HG02588 (cell line): ENCODE measurements around the gene ATP2B1.

Experiments
- ATAC-seq: cut with Tn5 transposase; IDR thresholded peaks from one replicate; pipeline ENCODE4 v1.9.1; 2021; ENCODE audit warnings: mild to moderate bottlenecking, moderate library complexity; ENCODE audit not compliant: unreplicated experiment

ATP2B1 gene

DNA sequence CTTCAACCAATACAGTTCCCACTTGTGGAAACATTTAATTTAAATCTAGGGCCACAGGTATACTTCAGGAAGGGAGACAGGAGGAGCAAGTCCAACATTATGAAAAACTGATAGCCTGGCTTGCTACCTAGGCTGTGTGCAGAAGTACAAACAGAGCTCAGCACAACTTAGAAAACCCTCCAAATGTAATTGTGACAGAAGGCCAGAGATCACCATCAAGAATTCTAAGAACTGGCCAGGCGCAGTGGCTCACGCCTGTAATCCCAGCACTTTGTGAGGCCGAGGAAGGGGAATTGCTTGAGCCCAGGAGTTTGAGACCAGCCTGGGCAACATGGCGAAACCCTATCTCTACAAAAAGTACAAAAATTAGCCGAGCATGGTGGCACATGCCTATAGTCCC lies 14.1 kb downstream of the ATP2B1 start:
- no peak for ATAC-seq

DNA sequence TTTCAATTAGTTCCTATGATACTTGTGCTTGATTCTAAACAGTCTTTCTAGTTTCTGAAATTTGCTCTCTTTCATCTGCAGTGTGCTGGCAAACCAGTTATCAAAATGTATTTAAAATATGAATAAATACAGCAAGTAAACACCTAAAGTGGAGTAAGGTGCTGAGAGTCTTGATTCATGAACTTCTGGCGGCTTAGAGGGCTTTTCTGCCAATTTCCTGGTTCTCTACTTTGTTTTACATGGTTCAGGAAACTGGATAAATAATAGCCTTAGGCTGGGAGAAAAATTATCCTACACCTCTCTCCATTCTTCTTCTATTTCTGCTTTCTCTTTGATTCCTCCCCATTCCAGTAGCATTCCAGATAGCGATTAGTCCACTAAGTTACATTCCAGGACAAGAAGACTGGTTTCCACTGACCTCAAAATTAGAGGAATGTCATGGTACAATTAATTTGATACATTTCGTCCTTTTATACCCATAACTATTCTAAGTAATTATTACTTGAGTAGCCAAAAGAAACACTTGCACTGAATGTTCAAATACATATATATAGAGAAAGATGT lies 14.9 kb downstream of the ATP2B1 start:
- ATAC-seq, result no peak

DNA sequence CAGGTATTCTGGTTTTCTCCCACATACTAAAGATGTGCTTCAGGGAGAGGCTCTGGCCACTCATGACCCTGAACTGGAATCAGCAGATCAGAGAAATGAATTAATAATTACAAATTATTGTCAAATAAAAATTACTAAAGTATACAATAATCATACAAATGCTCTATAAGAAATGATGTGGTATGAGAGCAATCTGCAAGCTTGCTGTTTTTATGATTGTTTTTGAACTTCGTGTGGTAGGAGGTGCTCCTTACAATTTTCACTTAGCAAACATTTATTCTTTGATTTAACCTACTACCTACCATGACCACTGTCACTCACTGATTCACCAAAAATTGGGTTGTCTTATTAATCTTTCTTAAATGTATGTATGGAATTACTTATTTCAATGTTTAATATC lies 16.2 kb downstream of the ATP2B1 start:
- no peak for ATAC-seq

DNA sequence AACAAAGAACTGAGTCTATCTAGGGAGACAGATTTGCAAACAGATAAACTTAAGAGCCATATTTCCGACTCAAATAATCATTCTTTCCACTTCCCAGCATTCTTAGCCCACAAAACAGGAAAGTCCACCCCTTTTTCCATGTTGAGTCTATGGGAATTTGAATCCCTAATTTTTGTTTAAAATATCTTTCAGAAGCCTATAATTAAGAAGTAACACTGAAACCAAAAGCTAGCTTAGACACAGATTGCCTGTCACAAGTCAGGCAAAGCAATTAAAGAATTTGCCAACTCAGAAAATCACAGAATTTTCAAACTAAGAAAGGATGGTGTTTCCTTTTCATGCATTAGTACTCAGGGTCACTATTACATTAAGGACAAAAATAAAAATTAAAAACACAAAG lies 17.0 kb downstream of the ATP2B1 start:
- ATAC-seq, result no peak

DNA sequence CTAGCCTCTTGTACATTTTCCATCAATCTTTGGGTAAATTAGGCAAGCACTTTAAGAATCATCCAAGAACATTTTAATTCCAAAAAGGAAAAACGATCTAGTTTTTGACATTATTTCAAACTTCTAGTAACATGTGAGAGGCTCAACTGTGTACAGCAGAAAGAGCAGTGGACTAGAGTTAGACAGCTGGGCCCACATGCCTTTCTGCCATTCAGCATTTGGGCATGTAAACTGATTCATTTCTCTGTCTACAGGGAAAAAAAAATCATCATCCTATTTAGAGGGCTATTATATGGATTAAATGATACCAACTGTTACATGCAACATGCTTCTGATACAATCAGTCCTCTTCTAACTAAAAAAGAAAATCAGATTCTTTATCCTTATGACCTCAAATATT lies 17.7 kb downstream of the ATP2B1 start:
- ATAC-seq, result no peak

DNA sequence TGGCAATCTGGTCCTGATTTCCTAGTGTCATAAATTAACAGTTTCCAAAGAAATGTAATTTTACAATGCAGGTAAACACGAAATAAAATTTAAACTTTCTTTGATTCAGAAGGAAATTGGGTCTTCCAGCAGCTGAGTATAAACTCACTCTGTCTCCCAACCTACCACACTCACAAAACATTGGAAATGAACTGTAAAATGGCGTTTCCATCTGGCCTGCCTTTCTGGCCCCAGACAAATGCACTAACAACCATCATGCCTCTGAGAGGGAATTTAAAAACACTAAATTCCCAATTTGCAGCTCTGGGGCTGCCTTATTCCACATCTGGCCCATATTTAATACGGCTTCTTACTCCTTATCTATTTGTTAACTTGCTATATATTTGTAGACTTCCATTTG lies 19.3 kb downstream of the ATP2B1 start:
- ATAC-seq, result no peak

DNA sequence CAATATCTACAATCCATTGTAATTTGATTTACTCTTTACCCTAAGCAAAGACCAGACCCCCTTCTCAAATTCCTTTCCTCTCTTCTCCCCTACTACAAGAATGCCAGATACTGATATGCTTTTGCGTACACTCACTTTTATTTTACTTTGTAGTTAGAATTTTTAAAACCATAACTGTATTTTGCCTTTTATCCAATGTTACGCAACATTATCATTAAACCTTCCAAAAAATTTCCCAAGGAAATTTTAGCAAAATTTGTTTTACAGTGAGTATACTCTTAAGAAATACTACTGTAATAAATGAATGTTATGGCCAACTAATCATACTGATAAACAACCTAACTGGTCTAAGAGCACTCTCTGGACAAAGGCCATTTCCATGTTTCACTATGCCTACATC lies 22.3 kb downstream of the ATP2B1 start:
- no peak for ATAC-seq

DNA sequence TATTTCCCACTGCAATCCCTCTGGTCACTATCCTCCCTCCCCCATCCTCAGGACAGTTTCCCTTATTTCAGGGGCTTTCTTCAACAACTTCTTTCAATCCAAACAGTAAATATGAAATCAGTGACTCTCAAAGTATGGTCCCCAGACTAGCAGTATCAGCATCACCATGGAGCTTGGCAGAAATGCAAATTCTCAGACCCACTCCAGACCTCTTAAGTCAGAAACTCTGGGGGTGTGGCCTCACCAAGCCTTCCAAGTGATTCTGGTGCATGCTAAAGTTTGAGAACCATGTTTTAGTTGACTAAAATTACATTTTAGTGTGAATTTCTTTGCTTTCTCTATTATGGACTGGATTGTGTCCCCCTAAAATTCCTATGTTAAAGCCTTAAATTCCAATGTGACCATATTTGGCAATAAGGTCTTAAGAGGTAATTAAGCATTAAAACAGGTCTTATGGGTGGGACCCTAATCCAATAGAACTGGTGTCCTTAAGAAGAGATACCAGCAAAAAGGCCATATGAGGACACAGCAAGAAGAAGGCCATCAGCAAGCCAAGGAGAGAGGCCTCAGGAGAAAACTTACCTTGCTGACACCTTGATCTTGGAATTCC lies 23.2 kb downstream of the ATP2B1 start:
- ATAC-seq, result no peak

DNA sequence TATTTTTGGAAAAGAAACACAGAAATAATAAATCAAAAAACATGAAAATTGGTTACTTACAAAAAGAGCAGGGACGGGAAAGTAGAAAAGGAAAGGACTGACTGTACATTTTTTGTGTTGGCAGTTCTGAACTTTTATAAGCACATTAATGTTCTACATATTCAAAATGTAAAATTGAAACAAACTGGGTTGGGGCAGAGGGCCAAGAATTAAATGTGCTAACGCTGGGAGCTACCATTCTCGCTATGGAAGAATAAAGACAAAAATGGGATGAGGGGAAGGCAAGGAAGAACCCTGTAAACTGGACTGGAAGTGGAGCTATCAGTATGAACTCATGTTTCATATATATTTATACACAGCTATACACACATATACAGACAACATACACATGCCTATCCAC lies 24.5 kb downstream of the ATP2B1 start:
- no peak for ATAC-seq

DNA sequence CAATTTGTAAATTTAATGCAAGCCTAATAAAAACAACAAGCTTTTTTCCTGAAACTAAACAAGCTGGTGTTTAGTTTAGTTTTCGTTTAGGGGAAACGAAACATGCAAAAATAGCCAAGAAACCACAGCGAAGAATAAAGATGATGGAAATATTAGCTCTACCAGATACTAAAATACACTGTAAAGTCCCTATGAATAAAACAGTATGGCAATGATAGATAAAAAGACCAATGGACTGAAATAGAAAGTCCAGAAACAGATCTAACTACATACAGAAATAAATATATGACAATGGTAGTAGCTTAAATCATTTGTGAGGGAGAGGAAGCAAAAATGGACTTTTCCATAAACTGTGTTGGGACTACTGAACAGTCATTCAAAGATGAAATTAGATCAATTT lies 26.4 kb downstream of the ATP2B1 start:
- no peak for ATAC-seq

DNA sequence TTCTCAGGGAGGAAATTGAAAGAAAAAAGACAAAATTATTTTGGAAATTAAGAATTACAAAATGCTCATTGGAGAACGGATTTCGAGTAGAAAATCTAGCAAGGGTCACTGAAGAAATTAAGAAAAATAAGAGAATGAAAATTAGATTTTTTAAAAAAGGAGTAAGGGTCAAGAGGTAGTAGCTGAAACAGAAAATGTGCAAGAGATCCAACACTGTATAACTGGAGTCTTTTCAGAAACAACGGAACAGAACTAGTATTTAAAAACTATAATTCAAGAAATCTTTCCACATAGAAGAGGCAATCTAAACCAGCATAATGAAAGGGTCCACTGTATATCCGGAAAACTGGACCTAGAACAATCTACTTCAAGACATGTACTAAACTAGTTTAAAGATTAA lies 28.2 kb downstream of the ATP2B1 start:
- no peak for ATAC-seq

DNA sequence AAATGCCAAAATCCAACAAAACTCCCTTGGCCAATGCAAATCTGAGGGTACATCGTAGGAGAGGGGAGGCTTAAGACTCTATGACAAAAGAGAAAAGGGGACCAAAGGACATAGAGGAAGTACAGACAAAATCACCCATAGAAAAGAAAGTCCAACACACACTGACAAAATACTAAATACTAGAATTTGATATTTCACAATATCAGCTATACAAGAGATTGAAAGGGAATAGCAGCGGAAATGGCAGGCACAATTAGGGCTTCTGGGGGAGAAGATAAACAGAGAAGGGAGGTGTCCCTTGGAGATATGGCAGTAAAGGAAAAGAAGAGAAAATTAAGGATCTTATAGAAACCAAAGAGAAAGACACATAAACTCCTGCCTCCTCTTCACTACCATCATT lies 29.0 kb downstream of the ATP2B1 start:
- ATAC-seq, result no peak

DNA sequence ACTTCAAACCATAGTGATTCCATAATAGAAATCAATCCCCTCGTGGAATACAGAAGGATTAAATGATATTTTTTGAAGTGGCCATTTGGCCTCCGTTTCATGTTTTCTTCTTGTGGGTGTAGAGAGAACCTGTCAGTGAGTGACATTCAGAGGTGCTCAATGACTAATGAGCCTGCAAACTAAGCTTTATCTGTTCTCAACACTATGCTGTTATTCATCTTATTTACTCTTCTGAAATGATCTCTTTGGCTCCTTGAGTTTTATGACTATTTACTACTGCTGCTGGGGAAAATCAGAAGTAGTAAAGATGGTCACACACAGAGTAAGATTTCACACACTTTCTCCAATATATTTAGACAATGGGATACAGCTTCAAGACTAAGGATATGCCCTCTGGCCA lies 30.4 kb downstream of the ATP2B1 start:
- ATAC-seq, result no peak

DNA sequence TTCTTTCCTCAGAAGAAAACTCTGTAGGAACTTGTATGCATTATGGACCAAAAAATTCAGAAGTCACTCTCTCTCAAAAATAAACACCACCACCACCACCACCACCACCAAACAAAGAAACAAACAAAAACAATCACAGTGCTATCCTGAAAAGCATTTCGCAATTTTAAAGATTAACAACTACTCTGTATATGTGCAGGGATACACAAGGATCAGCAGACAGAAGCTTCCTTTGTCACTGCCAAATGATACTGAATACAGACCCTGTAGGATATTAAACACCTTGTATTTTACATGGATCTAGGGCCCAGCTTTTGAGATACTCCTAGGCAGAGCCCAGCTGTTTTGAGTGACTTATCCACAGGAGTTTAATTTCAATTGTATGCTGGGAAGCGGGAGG lies 31.7 kb downstream of the ATP2B1 start:
- ATAC-seq, result no peak

DNA sequence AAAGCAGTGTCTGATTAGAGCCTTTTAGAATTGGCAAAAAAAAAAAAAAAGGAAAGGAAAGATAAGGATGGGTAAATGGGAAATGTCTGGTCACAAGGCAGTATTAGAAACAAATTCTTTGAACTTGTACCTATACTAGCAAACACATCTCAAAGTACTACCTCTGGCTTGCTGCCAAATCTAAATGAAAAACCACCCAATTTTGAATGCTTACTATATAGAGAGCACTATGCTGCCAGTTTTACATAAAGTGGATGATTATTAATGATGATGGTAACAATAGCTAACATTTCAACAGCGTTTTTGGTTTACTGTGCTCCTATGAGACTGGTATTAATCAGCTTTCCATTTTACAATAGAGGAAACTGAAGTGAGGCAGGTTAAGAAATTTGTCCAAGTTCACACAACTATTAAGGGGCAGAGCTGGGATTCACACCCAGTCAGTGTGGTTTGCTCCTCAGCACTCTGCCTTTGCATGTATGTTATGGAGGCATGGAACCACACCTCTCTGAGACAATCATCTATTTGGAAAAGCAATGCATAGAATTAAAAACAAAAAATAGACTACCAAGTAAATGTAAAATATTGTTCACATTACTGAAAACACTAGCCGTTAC lies 34.2 kb downstream of the ATP2B1 start:
- no peak for ATAC-seq

DNA sequence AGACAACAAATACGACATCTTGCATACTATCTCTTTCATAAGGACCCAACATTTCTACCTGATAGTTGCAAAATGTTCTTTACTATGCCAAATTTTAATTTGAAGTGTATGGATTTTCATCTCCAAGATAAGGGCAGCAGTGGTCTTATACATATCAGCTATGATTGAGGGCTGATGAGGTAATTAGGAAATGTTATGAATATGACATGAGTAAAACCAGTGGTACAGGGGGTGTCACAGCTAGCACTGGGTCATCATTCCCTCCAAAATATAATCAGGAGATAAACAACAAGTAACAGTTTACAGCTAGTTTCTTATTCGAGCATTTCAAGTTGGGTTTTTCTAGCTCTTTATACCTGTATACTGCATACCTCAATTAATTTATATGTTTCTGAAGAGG lies 35.0 kb downstream of the ATP2B1 start:
- ATAC-seq, result no peak

DNA sequence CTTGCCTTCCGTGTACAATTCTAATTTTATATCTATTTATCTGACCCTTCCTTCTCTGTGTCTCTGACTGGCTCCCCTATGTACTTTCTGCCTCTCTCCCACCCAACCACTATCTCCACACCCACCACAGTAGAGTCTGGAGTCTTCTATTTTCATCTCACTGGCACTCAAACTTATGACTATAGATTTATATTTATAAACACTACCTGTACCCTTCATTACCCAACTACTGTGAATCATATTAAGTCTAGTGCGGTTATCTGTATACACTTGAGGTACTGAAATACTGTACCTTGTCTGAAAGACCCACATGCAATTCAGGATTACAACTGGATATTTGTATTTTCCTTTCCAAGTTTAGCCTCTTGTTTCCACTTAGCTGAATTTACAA lies 36.1 kb downstream of the ATP2B1 start:
- no peak for ATAC-seq

DNA sequence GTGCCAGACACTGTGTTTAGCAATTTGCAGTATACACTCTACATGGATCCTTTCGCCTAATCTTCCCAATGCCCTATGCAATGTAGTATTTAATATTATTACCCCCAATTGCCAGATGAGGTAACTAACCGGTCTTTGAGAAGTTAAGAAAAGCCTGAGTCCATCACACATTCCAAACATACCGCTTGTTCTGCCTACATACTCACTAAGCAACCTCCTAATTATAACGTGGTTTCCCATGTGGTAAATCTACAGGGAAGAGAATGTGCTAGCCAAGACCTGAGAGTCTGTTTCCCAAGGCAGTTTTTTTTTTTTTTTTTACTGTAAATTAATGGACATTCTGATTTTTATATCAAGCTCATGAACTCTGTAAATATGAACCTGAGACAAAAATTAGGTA lies 37.2 kb downstream of the ATP2B1 start:
- ATAC-seq, result no peak

DNA sequence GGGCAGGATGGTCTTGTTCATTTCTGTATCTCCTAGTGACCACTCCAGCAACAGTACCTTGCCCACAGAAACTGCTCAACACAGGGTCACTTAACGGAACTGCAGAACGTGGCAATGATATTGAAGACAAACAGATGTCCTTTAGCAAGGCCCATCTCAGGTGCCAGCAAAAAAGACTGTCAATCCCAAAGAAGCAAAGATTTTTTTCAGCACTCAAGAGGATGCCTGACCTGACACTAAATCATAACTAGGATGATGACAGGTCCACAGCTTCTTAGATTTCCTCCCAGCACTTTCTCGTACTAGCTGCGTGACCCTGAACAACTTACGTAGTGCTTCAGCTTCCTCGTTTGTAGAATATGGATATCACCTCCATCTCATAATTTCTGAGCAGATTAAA lies 39.4 kb downstream of the ATP2B1 start:
- ATAC-seq, result no peak

DNA sequence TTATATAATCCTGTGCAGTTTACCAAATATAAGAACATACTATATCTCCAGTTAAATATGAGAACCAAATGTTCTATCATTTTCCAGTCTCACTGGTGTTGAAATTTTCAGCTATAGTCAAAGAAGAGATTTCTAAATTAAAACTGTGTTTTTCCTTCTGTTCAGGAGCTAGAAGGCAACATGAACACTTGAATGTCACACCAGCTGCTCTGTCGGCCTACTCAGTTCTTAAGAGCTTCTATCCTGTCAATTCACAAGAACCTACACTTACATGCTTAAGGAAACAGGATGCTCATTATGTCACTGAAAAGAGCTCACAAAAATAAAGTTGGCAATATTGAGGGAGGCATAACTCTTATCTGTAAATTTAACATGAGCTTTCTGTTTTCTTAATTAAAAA lies 43.1 kb downstream of the ATP2B1 start:
- ATAC-seq, result no peak

DNA sequence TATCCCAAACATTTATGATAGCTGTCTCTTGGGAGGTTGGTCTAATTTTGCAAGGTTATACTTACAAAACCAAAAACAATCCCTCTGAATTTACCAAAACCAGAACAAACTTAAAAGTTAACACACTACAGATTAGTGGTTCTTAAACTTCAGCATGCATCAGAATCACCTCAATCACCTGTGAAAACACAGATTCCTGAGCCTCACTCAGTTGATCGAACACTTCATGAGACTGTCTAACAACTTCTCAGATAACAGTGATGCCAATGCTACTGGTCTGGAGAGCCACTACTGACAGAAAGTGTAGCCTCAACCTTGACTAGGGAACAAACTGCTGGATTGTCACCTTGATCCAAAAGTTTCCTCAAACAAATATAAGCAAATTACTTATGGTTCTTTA lies 44.2 kb downstream of the ATP2B1 start:
- ATAC-seq, result no peak

DNA sequence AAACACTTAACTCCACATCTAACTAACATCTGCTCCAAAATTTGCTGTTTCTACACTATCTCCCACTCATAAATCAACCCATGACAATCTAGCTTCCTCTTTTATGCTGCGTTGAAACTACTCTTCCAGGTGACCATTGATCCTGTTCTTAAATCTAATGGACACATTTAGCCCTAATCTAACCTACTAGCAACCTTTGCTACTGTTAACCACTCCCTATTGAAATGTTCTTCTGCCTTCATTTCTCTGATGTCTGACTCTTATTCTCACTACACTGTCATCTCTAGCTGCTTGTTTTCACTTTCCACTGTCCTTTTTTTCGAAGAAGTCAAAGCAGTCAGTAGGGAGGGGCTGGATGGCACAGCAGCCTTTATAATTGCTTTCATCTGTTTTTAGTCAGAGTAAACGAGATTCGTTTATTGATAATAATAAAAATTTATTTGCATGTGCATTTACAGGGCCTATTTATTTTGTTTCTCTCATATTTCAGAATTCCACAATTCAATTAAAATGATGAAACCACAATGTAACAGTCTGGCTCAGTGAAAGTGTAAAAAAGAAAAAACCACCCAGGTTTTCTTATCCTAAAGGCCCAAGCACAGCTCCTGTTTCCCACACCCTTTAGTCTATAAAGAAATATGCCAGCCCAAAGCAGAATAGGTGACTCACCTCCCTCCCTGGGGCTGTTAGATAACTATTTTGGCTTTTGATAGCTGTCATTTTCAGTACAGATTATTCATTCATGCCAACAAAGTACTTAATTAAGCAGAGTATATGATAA lies 44.9 kb downstream of the ATP2B1 start:
- ATAC-seq, result peak; percentile 77
